Hepatic stellate cell (primary cell): Measurements from ENCODE around the gene SLC6A8.
"Not testable (repeated sequence)": the region's sequence is repeated elsewhere in the genome, so short reads cannot be mapped to it uniquely, and the experiment has no call there.

Experiments
- DNase-seq: peaks from one replicate; pipeline ENCODE4 v3.0.0; 2011; ENCODE audit warnings: low spot score

Gene SLC6A8

GRCh38 chrX:153731845-153732215 is 44.1 kb downstream of the SLC6A8 start:
- DNase-seq, result no peak

GRCh38 chrX:153732401-153732800 is 44.7 kb downstream of the SLC6A8 start:
- DNase-seq, result no peak

DNA sequence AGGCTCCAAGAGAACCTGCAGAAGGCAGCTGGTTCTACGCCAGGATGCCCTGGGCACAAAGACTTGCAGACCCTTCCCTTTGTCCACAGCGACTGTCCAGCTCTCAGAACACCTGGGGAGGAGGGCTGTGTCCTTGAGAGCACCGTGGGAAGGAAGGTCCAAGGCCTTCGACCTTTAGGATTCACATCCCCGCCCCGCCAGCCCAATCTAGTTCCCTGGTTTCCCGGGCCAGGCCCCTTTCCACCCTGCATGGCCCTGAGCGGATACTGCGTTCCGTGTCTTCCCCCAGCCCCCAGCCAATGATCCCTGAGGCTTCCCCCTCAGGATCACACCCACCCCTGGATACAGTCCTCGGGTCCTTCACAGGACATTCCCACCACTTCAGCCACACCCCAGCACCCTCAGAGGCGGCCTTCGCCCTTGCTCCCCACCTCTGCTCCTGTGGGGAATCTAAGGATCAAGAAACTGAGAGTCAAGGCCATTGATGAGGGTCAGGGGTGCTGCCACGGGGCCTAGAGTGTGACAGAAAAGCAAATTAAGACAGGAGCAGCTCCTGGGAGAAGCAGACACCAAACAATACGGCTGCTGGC is 46.0 kb downstream of the SLC6A8 start:
- DNase-seq, result no peak

DNA sequence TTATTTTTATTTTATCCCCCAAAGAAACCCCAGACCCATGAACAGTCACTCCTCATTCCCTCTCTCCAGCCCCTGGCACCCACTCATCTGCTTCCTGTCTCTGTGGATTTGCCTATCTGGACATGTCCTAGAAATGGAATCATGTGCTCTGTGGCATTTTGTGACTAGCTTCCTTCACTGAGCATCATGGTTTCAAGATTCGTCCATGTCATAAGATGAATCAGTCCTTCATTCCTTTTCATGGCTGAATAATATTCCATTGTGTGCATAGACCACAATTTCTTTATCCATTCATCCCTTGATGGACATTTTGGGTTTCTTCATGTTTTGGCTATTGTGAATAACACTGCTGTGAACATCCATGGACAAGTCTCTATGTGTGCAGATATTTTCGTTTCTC is 47.1 kb downstream of the SLC6A8 start:
- DNase-seq, result no peak

DNA sequence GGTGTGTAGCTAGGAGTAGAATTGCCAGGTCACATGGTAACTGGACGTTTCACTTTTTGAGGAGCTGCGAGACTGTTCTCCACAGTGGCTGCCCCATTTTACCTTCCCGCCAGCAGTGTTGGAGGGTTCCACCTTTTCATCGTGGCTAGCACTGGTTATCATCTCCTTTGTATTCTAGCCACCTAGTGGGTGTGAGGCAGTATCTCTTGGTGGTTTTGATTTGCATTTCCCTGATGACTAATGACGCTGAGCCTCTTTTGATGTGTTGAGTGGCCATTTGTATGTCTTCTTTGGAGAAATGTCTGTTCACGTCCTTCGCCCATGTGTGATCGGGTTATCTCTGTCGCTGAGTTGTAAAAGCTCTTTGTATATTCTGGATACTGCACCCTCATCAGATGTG is 47.5 kb downstream of the SLC6A8 start:
- no peak for DNase-seq

DNA sequence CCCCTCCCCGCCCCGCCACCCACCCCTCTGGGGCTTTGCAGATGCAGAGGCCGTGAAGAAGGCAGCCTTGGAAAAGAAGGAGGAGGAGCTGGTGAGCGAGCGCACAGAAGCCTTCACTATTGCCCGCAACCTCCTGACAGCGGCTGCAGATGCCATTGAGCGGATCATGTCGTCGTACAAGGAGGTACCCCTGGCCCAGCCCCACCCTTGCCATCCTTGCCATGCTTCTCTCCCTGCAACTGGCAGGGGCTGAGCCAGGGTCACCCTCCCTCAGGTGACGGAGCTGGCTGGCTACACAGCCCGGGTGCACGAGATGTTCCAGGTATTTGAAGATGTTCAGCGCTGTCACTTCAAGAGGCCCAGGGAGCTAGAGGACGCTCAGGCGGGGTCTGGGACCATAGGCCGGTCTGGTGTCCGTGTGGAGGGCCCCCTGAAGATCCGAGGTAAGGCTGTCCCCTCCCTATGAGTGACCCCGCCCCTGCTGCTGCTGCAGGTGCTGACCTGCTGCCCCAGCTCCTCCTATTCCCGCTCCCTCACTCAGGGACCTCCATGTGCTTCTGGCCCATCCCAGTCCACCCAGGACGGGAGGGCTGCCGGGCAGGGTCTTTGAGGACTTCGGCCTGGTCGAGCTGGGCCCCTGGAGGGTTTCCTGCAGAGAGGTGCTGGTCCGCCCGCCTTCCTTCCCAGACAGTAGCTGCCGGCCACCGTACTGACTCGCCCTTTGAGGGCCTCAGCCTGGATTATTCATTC is 48.5 kb downstream of the SLC6A8 start:
- DNase-seq, result no peak

GRCh38 chrX:153736871-153737441 is 49.2 kb downstream of the SLC6A8 start:
- DNase-seq, result no peak

DNA sequence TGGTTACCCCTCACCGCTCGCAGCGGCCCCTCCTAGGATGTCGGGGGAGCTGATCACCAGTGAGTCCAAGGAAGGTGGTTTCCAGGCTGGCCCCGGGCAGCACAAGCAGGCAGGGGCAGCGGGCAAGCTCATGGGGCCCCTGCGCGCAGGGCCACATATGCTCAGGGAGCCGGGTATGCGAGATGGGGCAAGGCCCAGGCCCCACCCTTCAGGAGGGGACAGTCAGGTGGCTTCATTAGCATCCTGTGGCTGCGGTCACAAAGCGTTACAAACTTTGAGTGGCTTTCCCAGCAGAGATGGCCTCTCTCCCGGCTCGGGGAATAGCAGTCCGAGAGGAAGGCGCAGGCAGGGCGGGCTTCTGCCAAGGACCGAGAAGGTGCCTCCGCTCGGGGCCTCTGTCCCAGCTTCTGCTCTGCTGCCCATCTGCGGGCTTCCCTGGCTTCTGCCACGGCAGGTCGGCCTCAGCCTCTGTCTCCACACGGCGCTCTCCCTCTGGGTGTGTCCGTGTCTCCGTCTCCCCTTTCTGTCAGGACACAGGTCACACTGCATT is 50.4 kb downstream of the SLC6A8 start:
- DNase-seq, result no peak

- no peak for DNase-seq
Observed at GRCh38 chrX:153739754-153740486, 52.2 kb downstream of the SLC6A8 start.

DNA sequence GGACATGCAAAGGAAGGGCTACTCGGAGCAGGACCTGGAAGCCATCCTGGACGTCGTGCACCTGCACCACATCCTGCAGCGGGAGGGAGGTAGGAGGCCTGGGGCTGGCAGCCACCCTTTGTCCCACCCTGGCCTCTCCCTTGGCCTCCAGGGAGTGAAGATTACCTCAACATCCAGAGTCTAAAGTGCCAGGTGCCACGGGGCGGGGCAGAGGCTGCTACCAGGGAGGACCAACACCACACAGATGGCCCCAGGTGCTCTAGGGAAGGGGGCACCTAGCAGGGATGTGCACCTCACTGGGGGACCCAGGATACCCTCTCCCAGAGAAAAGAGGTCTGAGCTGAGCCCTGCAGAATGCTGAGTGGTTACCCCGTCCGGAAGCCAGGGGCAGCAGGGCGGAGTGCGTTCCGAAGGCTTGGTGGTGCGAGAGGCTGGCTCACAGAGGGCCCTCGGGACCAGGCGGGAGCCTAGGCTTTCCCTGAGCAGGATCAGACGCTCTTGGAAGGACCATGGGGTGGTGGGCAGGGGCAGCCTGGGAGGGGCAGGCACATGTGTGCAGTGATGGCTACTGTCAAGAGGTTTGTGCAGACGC is 53.0 kb downstream of the SLC6A8 start:
- DNase-seq, result no peak

DNA sequence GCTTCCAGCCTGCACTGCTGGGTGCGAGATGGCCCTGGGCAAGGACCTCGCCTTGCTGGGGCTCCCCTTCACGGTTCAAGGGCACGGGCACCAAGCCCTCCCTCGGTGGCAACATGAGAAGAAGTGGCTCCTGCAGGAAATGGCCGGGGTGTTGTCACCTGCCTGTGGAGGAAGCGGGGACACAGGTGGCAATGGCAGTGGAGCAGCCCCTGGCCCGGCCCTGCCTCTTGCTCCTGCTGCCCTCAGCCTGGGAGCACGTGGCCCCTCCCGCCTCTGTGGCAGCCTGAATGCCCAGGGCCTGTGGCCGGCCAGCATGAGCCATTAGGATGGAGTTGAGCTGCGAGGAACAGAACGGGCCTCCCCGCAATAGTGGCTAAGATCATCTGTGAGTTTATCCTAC is 53.7 kb downstream of the SLC6A8 start:
- no peak for DNase-seq

- DNase-seq, result not testable (repeated sequence)
Observed at GRCh38 chrX:153742111-153742510, 54.4 kb downstream of the SLC6A8 start.

DNA sequence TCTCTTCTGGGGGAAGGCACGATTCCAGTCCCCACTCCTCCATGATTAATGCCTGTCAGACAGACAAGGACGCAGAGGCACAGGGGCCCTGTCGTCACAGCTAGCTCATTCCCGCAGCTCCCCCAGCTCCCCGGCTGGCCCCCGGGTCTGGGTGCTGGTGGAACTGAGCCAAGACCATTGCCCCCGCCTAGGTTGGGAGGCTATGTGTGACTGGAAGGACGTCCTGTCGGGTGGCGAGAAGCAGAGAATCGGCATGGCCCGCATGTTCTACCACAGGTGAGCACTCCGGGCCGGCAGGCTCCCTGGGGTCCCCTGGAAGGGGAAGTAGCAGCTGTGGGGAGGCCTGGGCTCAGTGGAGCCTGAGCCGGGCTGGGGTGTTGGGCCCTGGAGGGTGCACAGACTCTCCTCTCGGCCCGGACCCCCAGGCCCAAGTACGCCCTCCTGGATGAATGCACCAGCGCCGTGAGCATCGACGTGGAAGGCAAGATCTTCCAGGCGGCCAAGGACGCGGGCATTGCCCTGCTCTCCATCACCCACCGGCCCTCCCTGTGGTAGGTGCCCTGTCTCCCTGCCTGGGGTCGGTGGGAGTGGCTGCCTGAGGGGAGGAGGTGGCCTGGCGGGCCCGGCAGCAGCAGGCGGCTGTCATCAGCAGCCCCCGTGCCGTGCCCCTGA is 55.2 kb downstream of the SLC6A8 start:
- not testable (repeated sequence) for DNase-seq

- not testable (repeated sequence) for DNase-seq
Observed at GRCh38 chrX:153743468-153744209, 55.9 kb downstream of the SLC6A8 start.

DNA sequence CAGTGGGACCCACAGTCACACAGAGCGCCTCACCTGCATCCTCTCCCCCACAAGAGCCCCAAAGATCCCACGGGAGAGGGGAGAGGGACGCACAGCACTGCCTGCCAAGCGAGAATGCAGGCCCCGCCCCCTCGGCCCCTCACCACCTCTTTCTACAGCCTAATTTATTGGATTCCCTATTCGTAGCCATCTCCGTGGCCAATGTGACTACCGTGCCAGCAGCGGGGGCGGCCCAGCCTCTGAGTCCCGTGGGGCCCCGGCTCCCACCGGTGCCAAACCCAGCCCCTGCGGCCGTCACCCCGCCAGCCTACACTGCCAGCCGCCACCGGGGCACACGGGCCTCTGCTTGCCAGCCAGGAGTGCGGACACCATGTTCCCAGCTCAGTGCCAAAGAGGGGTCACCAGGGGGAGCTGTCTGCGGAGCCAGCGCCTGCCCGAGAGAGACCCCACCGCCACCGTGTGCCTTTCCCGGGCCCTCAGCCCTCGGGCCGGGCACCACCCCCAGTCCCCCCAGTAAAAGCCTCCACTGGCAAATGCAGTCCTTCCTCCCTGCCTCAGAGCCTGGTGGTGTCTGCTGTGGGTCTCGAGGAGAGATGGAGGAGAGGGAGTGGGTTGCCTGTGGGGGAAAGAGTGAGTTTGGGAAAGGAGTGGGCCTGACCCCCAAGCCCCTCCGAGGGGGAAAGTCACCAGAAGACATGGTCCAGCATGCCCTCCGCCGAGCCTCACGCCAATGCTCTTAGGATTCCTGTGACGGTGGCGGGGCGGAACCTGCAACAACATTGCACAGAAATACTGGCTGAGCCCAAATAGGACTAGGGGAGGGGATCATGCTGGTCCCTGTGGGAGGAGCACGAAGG is 56.7 kb downstream of the SLC6A8 start:
- DNase-seq, result no peak

DNA sequence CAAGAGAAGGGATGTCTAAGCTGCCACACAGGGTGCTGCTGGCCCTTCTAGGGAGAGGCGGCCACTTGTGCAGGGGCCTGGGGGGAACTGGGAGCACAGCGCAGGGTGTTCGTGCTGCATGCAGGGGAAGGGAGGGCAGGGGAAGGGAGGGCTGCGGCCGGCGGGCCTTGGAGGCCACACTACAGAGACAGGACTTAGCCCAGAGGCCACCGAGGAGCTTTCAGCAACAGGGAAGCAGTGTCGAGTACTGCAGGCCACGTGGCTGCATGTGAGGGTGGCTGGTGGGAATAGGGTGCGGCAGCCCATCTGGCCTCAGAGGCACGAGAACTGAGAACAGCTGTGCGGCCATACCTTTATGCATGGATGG is 57.3 kb downstream of the SLC6A8 start:
- not testable (repeated sequence) for DNase-seq
